C4-2B (cell line): ENCODE data around the gene WDR48.

Experiments used
- H3K27ac ChIP-seq: fragments of 450-650 bp; 2 replicates; pipeline ENCODE4 v1.5.1; 2017
- CTCF ChIP-seq: fragments of 450-650 bp; conservative IDR thresholded peaks from 2 replicates; pipeline ENCODE4 v1.5.1; 2017; ENCODE audit warnings: mild to moderate bottlenecking
- ZFX ChIP-seq: fragments of 450-650 bp; IDR thresholded peaks from 2 replicates; pipeline ENCODE4 v1.6.1; 2017

Gene WDR48

GRCh38 chr3:39064646-39065045 lies 12.8 kb downstream of the WDR48 start:
- H3K27ac ChIP-seq, result no peak overlapping the region
- TF ChIP-seq CTCF (no peak), ZFX (no peak)

GRCh38 chr3:39065197-39065596 lies 13.4 kb downstream of the WDR48 start:
- TF ChIP-seq CTCF (peak; percentile 39), ZFX (no peak)
- H3K27ac ChIP-seq, result no peak overlapping the region

GRCh38 chr3:39067286-39067685 lies 15.5 kb downstream of the WDR48 start:
- no peak overlapping the region for H3K27ac ChIP-seq

GRCh38 chr3:39068556-39068955 lies 16.7 kb downstream of the WDR48 start:
- TF ChIP-seq CTCF (no peak), ZFX (no peak)
- no peak overlapping the region for H3K27ac ChIP-seq

More at GRCh38 chr3:39067286-39067685, 15.5 kb downstream of the WDR48 start:
- no peak for TF ChIP-seq CTCF
- no peak for TF ChIP-seq ZFX

GRCh38 chr3:39075910-39076309 lies 24.1 kb downstream of the WDR48 start:
- TF ChIP-seq CTCF (no peak), ZFX (no peak)
- no peak overlapping the region for H3K27ac ChIP-seq

- no peak overlapping the region for H3K27ac ChIP-seq
- peak; percentile 32 for TF ChIP-seq CTCF
- no peak for TF ChIP-seq ZFX
Measured at GRCh38 chr3:39079530-39079929, 27.7 kb downstream of the WDR48 start.

GRCh38 chr3:39080026-39080425 lies 28.2 kb downstream of the WDR48 start:
- H3K27ac ChIP-seq, result no peak overlapping the region
- TF ChIP-seq CTCF (no peak), ZFX (no peak)
